MCF 10A (cell line): Measurements from ENCODE around the gene SSBP3. TPM values are rescaled to one million over a fixed set of nuclear protein-coding genes. Genes with fewer than 3 reads are reported as not detected.

Source experiments
- BruUV-seq: library from RNA; stranded (reverse); fragments of 400-500 nt; replicated peaks from 2 replicates; lab custom pipeline; 2021; lab: Mats Ljungman, UMichigan
- CTCF ChIA-PET: fragments of 300-600 bp; sonication (Branson Sonifier 250); formaldehyde crosslinking; extraction: SDS; loops from one replicate; lab custom pipeline; 2021; ENCODE audit warnings: antibody characterized with exemption, inconsistent platforms; lab: Yijun Ruan, JAX
- POLR2A ChIA-PET: fragments of 300-600, 350-650 bp; sonication (Branson Sonifier 250); formaldehyde crosslinking; extraction: SDS; loops from one replicate; lab custom pipeline; 2020; ENCODE audit warnings: antibody characterized with exemption, inconsistent platforms; lab: Yijun Ruan, JAX
- DNase-seq: peaks from one replicate; pipeline ENCODE4 v3.0.0-alpha.2; 2018; ENCODE audit not compliant: unreplicated experiment
- H3K27ac Mint-ChIP-seq: one replicate; pipeline ENCODE4 v1.8.0; 2022; ENCODE audit warnings: mild to moderate bottlenecking, low read depth, mixed read lengths; ENCODE audit not compliant: unreplicated experiment
- H3K27me3 Mint-ChIP-seq: one replicate; pipeline ENCODE4 v1.8.0; 2022; ENCODE audit warnings: mixed read lengths; ENCODE audit not compliant: insufficient read depth, unreplicated experiment
- H3K36me3 Mint-ChIP-seq: one replicate; pipeline ENCODE4 v1.8.0; 2022; ENCODE audit warnings: mild to moderate bottlenecking, moderate library complexity, mixed read lengths; ENCODE audit not compliant: insufficient read depth, unreplicated experiment
- H3K4me1 Mint-ChIP-seq: one replicate; pipeline ENCODE4 v1.8.0; 2022; ENCODE audit warnings: mixed read lengths; ENCODE audit not compliant: insufficient read depth, unreplicated experiment
- H3K4me3 Mint-ChIP-seq: one replicate; pipeline ENCODE4 v1.8.0; 2022; ENCODE audit warnings: mild to moderate bottlenecking, moderate library complexity, mixed read lengths; ENCODE audit not compliant: unreplicated experiment
- H3K9me3 Mint-ChIP-seq: one replicate; pipeline ENCODE4 v1.8.0; 2022; ENCODE audit warnings: mixed read lengths; ENCODE audit not compliant: unreplicated experiment
- CTCF ChIP-seq: fragments of 200-600 bp; IDR thresholded peaks from one replicate; pipeline ENCODE4 v1.8.0; 2022; ENCODE audit warnings: antibody characterized with exemption, mild to moderate bottlenecking; ENCODE audit not compliant: unreplicated experiment
- intact Hi-C: fragments of 100-400 bp; cut with micrococcal nuclease; formaldehyde crosslinking; loops from 2 replicates; pipeline ENCODE4 v1.14.1; 2022
- total RNA-seq: library from RNA; stranded (reverse); gene quantifications from 2 replicates; pipeline ENCODE4 v1.2.3, GENCODE V29; 2022

Gene SSBP3
- total RNA-seq, 1 experiment from 2014 or later, result 8.6 TPM

- no peaks in the 10 kb centered on the region for H3K27me3 Mint-ChIP-seq
- H3K9me3 Mint-ChIP-seq, result no peaks in the 10 kb centered on the region
- peaks cover 18% of the 10 kb centered on the region for H3K36me3 Mint-ChIP-seq
- BruUV-seq, result no TSS peak
- no peak overlapping the region for H3K4me3 Mint-ChIP-seq
- CTCF ChIA-PET, result interaction anchor here (0.6 to 0.9 kb wide), 2 partner anchors 25 to 402 kb away, joined by 3 read pairs; no protein-coding TSS in a partner anchor
- TF ChIP-seq CTCF, result no peak
- H3K4me1 Mint-ChIP-seq, result peaks cover 17% of the 10 kb centered on the region
- intact Hi-C loops, result no loop called here
- no peak overlapping the region for H3K27ac Mint-ChIP-seq
- peak; percentile 60 for DNase-seq
- POLR2A ChIA-PET, result no interaction called here
Measured at GRCh38 chr1:54254055-54254454, 152.1 kb downstream of the SSBP3 start.

- no peak for TF ChIP-seq CTCF
- H3K36me3 Mint-ChIP-seq, result peaks cover 18% of the 10 kb centered on the region
- peak; percentile 93 for DNase-seq
- peaks cover 21% of the 10 kb centered on the region for H3K4me1 Mint-ChIP-seq
- intact Hi-C loops, result no loop called here
- POLR2A ChIA-PET, result no interaction called here
- H3K4me3 Mint-ChIP-seq, result no peak overlapping the region
- H3K27ac Mint-ChIP-seq, result no peak overlapping the region
- CTCF ChIA-PET, result interaction anchor here (0.6 to 0.9 kb wide), 3 partner anchors 25 to 401 kb away, joined by 3 to 4 read pairs (median 3); no protein-coding TSS in a partner anchor
- H3K27me3 Mint-ChIP-seq, result no peaks in the 10 kb centered on the region
- no peaks in the 10 kb centered on the region for H3K9me3 Mint-ChIP-seq
- no TSS peak for BruUV-seq
Measured at GRCh38 chr1:54253480-54253879, 152.7 kb downstream of the SSBP3 start.

- Mint-ChIP-seq H3K27me3 (no peaks in the 10 kb centered on the region), H3K4me3 (no peak overlapping the region), H3K27ac (no peak overlapping the region), H3K36me3 (peaks cover 18% of the 10 kb centered on the region), H3K4me1 (peaks cover 21% of the 10 kb centered on the region), H3K9me3 (no peaks in the 10 kb centered on the region)
- no peak for DNase-seq
- no TSS peak for BruUV-seq
- intact Hi-C loops, result no loop called here
- ChIA-PET CTCF (interaction anchor here (0.9 kb wide), 1 partner anchor 82 kb away, joined by 4 read pairs; no protein-coding TSS in a partner anchor), POLR2A (interaction anchor here (0.7 kb wide), 1 partner anchor 33 kb away, joined by 3 read pairs; no protein-coding TSS in a partner anchor)
- no peak for TF ChIP-seq CTCF
Measured at GRCh38 chr1:54252371-54252936, 153.7 kb downstream of the SSBP3 start.

GRCh38 chr1:54250670-54251069 lies 155.5 kb downstream of the SSBP3 start:
- Mint-ChIP-seq H3K9me3 (no peaks in the 10 kb centered on the region), H3K27me3 (no peaks in the 10 kb centered on the region), H3K27ac (no peak overlapping the region), H3K36me3 (peaks cover 18% of the 10 kb centered on the region), H3K4me3 (no peak overlapping the region), H3K4me1 (peaks cover 21% of the 10 kb centered on the region)
- no TSS peak for BruUV-seq
- no peak for TF ChIP-seq CTCF
- DNase-seq, result no peak
- ChIA-PET CTCF (interaction anchor here (0.5 kb wide), 1 partner anchor 13 kb away, joined by 3 read pairs; no protein-coding TSS in a partner anchor), POLR2A (no interaction called here)
- intact Hi-C loops, result no loop called here
